Endothelial cell of umbilical vein (primary cell): ENCODE measurements around the gene FAM3A. TPM values are rescaled to one million over a fixed set of nuclear protein-coding genes. Genes with fewer than 3 reads are reported as not detected.
A peak's percentile ranks its signal among the peaks of the same experiment; 100 is the strongest.

Experiments
- BruUV-seq: library from RNA; stranded (reverse); fragments of 400-500 nt; replicated peaks from 2 replicates; lab custom pipeline; 2021; lab: Mats Ljungman, UMichigan
- CTCF ChIA-PET: fragments of 300-600, 350-600 bp; sonication (Branson Sonifier 250); formaldehyde crosslinking; loops from one replicate; lab custom pipeline; 2021; ENCODE audit warnings: antibody characterized with exemption, inconsistent platforms; lab: Charles Lee
- POLR2A ChIA-PET: fragments of 300-600, 350-600 bp; sonication (Branson Sonifier 250); formaldehyde crosslinking; loops from one replicate; lab custom pipeline; 2021; ENCODE audit warnings: antibody characterized with exemption, inconsistent platforms; lab: Charles Lee
- DNase-seq: peaks from one replicate; pipeline ENCODE4 v3.0.0-alpha.2; 2011; ENCODE audit warnings: low read depth, low spot score
- FAIRE-seq: peaks from 2 replicates; lab custom pipeline; 2011; peaks lifted over from hg19 to GRCh38; lab: Jason Lieb, UNC
- H2AFZ ChIP-seq: 2 replicates; pipeline ENCODE4 v1.6.0; 2012; ENCODE audit warnings: low read depth, low read length, control low read depth, inconsistent platforms
- H3K27ac ChIP-seq: 2 replicates; pipeline ENCODE4 v1.5.1; 2011; ENCODE audit warnings: low read depth, mild to moderate bottlenecking, control low read depth, low read length, moderate library complexity; ENCODE audit not compliant: insufficient read depth
- H3K27me3 ChIP-seq, 2 experiments: 2 replicates each; pipeline versions ENCODE4 v1.6.0 to v1.6.1; 2011; ENCODE audit warnings: low read length in 2 of 2, mixed read lengths in 1 of 2; ENCODE audit not compliant: control insufficient read depth in 2 of 2, insufficient read depth in 2 of 2
- H3K36me3 ChIP-seq, 2 experiments: 2 replicates in 1 of 2; 3 replicates in 1 of 2; pipeline ENCODE4 v1.5.1; 2011; ENCODE audit warnings: low read length in 2 of 2, mild to moderate bottlenecking in 1 of 2, moderate library complexity in 1 of 2; ENCODE audit not compliant: control insufficient read depth in 2 of 2, insufficient read depth in 2 of 2; ENCODE audit errors: extremely low read depth in 1 of 2
- H3K4me1 ChIP-seq: 3 replicates; pipeline ENCODE4 v1.5.1; 2011; ENCODE audit warnings: mild to moderate bottlenecking, low read length; ENCODE audit not compliant: control insufficient read depth, insufficient read depth; ENCODE audit errors: extremely low read depth
- H3K4me2 ChIP-seq: 2 replicates; pipeline ENCODE4 v1.6.1; 2011; ENCODE audit warnings: low read length, control low read depth, mixed read lengths; ENCODE audit not compliant: insufficient read depth
- H3K4me3 ChIP-seq, 3 experiments: fragments of 200-600 bp in 1 of 3; sonication (generic), shearing (Covaris generic) in 1 of 3; replicated peaks in 1 of 3; 2 replicates each; pipeline ENCODE4 v1.5.1; 2011 to 2016; ENCODE audit warnings: control low read depth in 3 of 3, low read length in 3 of 3, mild to moderate bottlenecking in 2 of 3, inconsistent platforms in 1 of 3, low read depth in 1 of 3, moderate library complexity in 1 of 3; ENCODE audit not compliant: insufficient read depth in 1 of 3
- H3K79me2 ChIP-seq: 2 replicates; pipeline ENCODE4 v1.6.0; 2012; ENCODE audit warnings: low read length, inconsistent platforms; ENCODE audit not compliant: control insufficient read depth, insufficient read depth
- H3K9ac ChIP-seq: replicated peaks from 2 replicates; pipeline ENCODE3; 2011; ENCODE audit warnings: low read length, control low read depth; ENCODE audit not compliant: insufficient read depth; ENCODE audit errors: extremely low read depth
- H3K9me1 ChIP-seq: replicated peaks from 3 replicates; pipeline ENCODE4 v1.6.0; 2011; ENCODE audit warnings: mild to moderate bottlenecking, low read length; ENCODE audit not compliant: control insufficient read depth, insufficient read depth; ENCODE audit errors: extremely low read depth
- H3K9me3 ChIP-seq: replicated peaks from 2 replicates; pipeline ENCODE4 v1.5.1; 2012; ENCODE audit warnings: low read length, inconsistent platforms; ENCODE audit not compliant: control insufficient read depth, insufficient read depth
- H4K20me1 ChIP-seq: replicated peaks from 2 replicates; pipeline ENCODE3; 2011; ENCODE audit warnings: mild to moderate bottlenecking, low read length; ENCODE audit not compliant: control insufficient read depth, insufficient read depth; ENCODE audit errors: extremely low read depth
- CTCF ChIP-seq, 2 donors: IDR thresholded peaks; 1 replicate in 1 of 2; 2 replicates in 1 of 2; pipeline ENCODE4 v1.5.1; 2011; ENCODE audit warnings: low read length in 2 of 2, mild to moderate bottlenecking in 2 of 2, moderate library complexity in 2 of 2, control low read depth in 1 of 2, inconsistent platforms in 1 of 2, low read depth in 1 of 2; ENCODE audit not compliant: insufficient read depth in 1 of 2; ENCODE audit errors: extremely low read depth in 1 of 2
- EZH2 ChIP-seq: IDR thresholded peaks from 2 replicates; pipeline ENCODE4 v1.6.1; 2012; ENCODE audit warnings: borderline replicate concordance, low read depth, mild to moderate bottlenecking, moderate library complexity, low read length, inconsistent platforms; ENCODE audit not compliant: severe bottlenecking
- FOS ChIP-seq: IDR thresholded peaks from 2 replicates; pipeline ENCODE4 v1.6.1; 2011; ENCODE audit warnings: mild to moderate bottlenecking, low read length, moderate library complexity, borderline replicate concordance; ENCODE audit not compliant: insufficient read depth
- GATA2 ChIP-seq: IDR thresholded peaks from 2 replicates; pipeline ENCODE4 v1.7.0; 2011; ENCODE audit warnings: low read depth, mild to moderate bottlenecking, moderate library complexity, mixed read lengths, low read length; ENCODE audit not compliant: insufficient read length, insufficient read depth
- JUN ChIP-seq: IDR thresholded peaks from 2 replicates; pipeline ENCODE4 v1.6.1; 2011; ENCODE audit warnings: borderline replicate concordance, low read depth; ENCODE audit not compliant: insufficient read length, insufficient read depth
- MAX ChIP-seq: IDR thresholded peaks from 2 replicates; pipeline ENCODE4 v1.6.1; 2011; ENCODE audit not compliant: insufficient read depth, insufficient read length
- MYC ChIP-seq: IDR thresholded peaks from one replicate; pipeline ENCODE4 v1.6.1; 2011; ENCODE audit warnings: mild to moderate bottlenecking, low read depth, low read length
- POLR2A ChIP-seq: IDR thresholded peaks from 2 replicates; pipeline ENCODE4 v1.6.1; 2012; ENCODE audit warnings: low read depth, mild to moderate bottlenecking, control low read depth, low read length
- POLR2AphosphoS5 ChIP-seq: IDR thresholded peaks from 2 replicates; pipeline ENCODE4 v1.6.1; 2012; ENCODE audit warnings: low read depth, mild to moderate bottlenecking, control low read depth, low read length, moderate library complexity; ENCODE audit not compliant: insufficient read depth
- dilution Hi-C: fragments of 300-500 bp; cut with MboI; formaldehyde crosslinking; loops from one replicate; pipeline ENCODE4 v1.15.0; 2019; ENCODE audit warnings: low sequenced_read_pairs; ENCODE audit not compliant: extremely low pct_ligation_motif_present
- intact Hi-C: fragments of 100-400 bp; cut with micrococcal nuclease; formaldehyde crosslinking; loops from one replicate; pipeline ENCODE4 v1.10.0; 2022
- polyA plus RNA-seq, 4 experiments: library from polyadenylated mRNA; depleted of rRNA in 3 of 4; stranded (reverse) in 3 of 4; unstranded in 1 of 4; fragments of >200 nt; gene quantifications; 2 replicates each; pipeline versions ENCODE4 v1.2.1 to v1.2.3, GENCODE V29; 2011 to 2012; ENCODE audit warnings: missing spikeins in 1 of 4
- total RNA-seq: library from RNA; stranded (reverse); gene quantifications from 2 replicates; pipeline ENCODE4 v1.2.3, GENCODE V29; 2021

The FAM3A gene
- total and polyA plus RNA-seq, 2 donors (not counting 3 experiments of a cell fraction or from before 2014, with no cell fraction given): 32.0 to 42.9 TPM

GRCh38 chrX:154485150-154486051 lies 30.6 kb downstream of the FAM3A start:
- no peaks in the 10 kb centered on the region for H3K9me1 ChIP-seq
- no peaks in the 10 kb centered on the region for H3K9me3 ChIP-seq
- peak overlapping the region in 2 of 3 experiments; percentile 46 to 51 for H3K4me3 ChIP-seq
- intact Hi-C loops: no loop called here
- peaks cover 10% of the 10 kb centered on the region for H3K79me2 ChIP-seq
- ChIA-PET CTCF (interaction anchor here (2.0 kb wide), 1 partner anchor 9 kb away, joined by 7 read pairs; no protein-coding TSS in a partner anchor), POLR2A (no interaction called here)
- FAIRE-seq (peak; percentile 63), DNase-seq (no peak)
- H4K20me1 ChIP-seq: no peaks in the 10 kb centered on the region
- peak overlapping the region; percentile 57 for H3K4me2 ChIP-seq
- BruUV-seq: no TSS peak
- dilution Hi-C loops: no loop called here
- TF ChIP-seq EZH2 (no peak), CTCF (IDR thresholded peaks at IDR 0.05; ENCODE audit: extremely low read depth in 1 of 2, insufficient read depth in 1 of 2, low read depth in 1 of 2, low read length in 2 of 2) (no peak), MAX (no peak), POLR2A (no peak), FOS (no peak), JUN (no peak), MYC (no peak), POLR2AphosphoS5 (no peak), GATA2 (no peak)
- H3K27me3 ChIP-seq: no peaks in the 10 kb centered on the region
- peaks cover 3% of the 10 kb centered on the region for H3K4me1 ChIP-seq
- no peak overlapping the region for H2AFZ ChIP-seq
- no peak overlapping the region for H3K27ac ChIP-seq
- peak overlapping the region; percentile 36 for H3K9ac ChIP-seq
- no peaks in the 10 kb centered on the region for H3K36me3 ChIP-seq
